T-helper 1 cell treated with Interleukin-12 subunit alpha and Interleukin-12 subunit beta and Interleukin-4 antibody, amounts not matched to agents 30 μg/mL and 1 μg/mL, for 36 hours (primary cell): Measurements from ENCODE around the gene CD320.
A peak's percentile ranks its signal among the peaks of the same experiment; 100 is the strongest.
"Not testable (repeated sequence)": the region's sequence is repeated elsewhere in the genome, so short reads cannot be mapped to it uniquely, and the experiment has no call there.

Source experiments
- H3K27ac Mint-ChIP-seq: one replicate; pipeline ENCODE4 v1.8.0; 2021; ENCODE audit warnings: mild to moderate bottlenecking, mixed read lengths
- H3K27me3 Mint-ChIP-seq: one replicate; pipeline ENCODE4 v1.8.0; 2021; ENCODE audit warnings: low read depth, mixed read lengths
- H3K36me3 Mint-ChIP-seq: one replicate; pipeline ENCODE4 v1.8.0; 2021; ENCODE audit warnings: low read depth, mixed read lengths
- H3K4me1 Mint-ChIP-seq: one replicate; pipeline ENCODE4 v1.8.0; 2021; ENCODE audit warnings: low read depth, mixed read lengths
- H3K4me3 Mint-ChIP-seq: one replicate; pipeline ENCODE4 v1.8.0; 2021; ENCODE audit warnings: mild to moderate bottlenecking, moderate library complexity, mixed read lengths
- H3K9me3 Mint-ChIP-seq: one replicate; pipeline ENCODE4 v1.8.0; 2021; ENCODE audit warnings: mixed read lengths

The CD320 gene

DNA sequence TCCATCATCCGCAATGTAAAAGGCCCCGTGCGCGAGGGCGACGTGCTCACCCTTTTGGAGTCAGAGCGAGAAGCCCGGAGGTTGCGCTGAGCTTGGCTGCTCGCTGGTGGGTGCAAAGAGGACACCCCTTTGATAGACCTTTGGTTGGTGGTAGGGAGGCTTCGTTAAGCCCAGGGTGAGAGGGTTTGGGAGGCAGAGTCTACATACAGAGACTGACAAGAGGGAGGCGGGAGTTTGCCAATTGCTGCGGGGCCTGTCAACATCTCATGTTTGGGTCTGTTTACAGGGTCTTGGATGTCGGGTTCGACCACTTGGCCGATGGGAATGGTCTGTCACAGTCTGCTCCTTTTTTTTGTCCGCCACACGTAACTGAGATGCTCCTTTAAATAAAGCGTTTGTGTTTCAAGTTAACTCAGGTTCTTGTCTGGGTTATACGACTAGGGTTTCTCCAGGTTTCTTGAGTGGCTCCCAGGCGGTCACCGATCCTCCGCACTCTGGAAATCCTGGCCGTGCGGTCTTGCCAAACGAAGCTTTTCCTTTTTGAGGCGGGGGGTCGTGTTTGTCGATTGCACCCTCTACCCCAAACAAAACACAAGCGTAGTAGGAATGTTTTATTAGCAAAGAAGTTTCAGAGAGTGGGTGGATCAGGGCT is 14.0 kb upstream of the CD320 start:
- Mint-ChIP-seq H3K9me3 (no peaks in the 10 kb centered on the region), H3K27me3 (peaks cover 4% of the 10 kb centered on the region), H3K36me3 (peaks cover 21% of the 10 kb centered on the region), H3K4me3 (peak overlapping the region; percentile 100), H3K4me1 (peaks cover 25% of the 10 kb centered on the region), H3K27ac (peak overlapping the region; percentile 100)

DNA sequence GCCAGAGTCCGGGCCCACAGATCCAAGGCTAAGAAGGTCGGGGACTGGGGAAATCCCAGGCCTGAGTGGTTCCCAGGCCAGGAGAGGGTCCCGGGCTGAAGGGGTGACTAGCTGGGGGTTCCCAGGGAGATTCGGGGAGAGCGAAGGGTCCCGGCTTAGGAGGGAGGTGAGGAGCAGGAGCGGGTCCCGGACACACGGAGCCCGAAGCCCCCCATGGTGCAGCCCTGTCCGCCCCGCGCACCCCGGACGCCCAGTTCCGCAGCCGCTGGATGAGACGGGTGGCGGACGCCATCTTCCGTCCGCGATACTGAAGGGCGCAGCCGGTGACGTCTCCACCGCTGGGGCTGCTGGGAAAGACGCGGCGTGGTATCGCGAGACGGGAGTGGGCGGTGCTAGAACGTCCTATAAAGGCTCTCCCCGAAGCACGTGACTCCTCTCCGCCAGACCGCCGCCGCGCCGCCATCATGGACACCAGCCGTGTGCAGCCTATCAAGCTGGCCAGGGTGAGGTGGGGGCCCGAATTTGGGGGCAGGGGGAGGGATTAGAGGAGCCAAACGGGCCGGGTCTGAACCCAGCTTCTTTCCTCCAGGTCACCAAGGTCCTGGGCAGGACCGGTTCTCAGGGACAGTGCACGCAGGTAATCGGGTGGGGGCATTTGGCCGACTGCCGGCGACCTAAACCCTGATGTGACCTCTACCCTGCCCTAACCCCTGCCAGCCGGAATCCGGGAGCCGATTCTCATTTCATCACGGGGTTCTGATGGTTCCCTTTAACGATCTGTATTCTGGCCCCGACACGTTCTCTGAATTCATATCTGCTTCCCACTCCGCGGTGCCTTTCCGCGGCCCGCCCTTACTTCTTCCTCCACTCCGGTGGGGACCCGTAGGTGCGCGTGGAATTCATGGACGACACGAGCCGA is 13.2 kb upstream of the CD320 start, which contains the start of the genes NDUFA7 and RPS28:
NDUFA7 (minus strand) TSS at position 309 of the 919 bp plus-strand sequence; CDS start at position 292, 17 bp downstream.
RPS28 (plus strand) TSS at position 430 of the 919 bp plus-strand sequence; CDS start at position 465, 35 bp downstream.
- Mint-ChIP-seq H3K4me3 (peak within 1 kb of the TSS; percentile 100), H3K36me3 (peaks cover 21% of the 10 kb centered on the region), H3K27ac (peak within 1 kb of the TSS; percentile 100), H3K4me1 (peaks cover 25% of the 10 kb centered on the region), H3K9me3 (no peaks in the 10 kb centered on the region), H3K27me3 (no peaks in the 10 kb centered on the region)

DNA sequence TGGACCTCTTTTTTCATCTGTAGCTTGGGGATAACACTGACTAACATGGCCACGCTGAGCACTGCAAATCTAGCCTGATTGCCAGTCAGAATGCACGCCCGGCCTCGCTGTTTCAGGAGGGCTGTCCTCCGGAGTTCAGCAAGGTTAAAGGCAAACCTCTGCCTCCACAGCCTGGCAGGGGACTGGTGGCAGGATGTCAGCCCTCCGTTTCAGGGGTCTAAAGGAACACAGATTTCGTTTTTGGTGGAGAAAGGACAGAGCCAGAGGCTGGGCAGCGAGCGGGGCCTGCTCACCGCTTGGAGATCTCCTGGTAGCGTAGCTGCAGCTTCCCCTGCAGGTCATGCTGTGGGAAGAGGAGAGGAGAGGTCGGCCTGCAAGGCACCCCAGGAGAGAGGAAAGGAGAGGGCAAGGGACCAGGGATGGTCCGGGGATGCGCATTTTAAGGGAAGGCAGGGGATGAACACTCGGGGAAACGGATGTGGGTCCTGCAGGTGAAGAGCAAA is 12.5 kb upstream of the CD320 start:
- Mint-ChIP-seq H3K9me3 (no peaks in the 10 kb centered on the region), H3K27ac (peak overlapping the region; percentile 100), H3K36me3 (peaks cover 22% of the 10 kb centered on the region), H3K4me1 (peaks cover 25% of the 10 kb centered on the region), H3K27me3 (no peaks in the 10 kb centered on the region), H3K4me3 (peak overlapping the region; percentile 100)

DNA sequence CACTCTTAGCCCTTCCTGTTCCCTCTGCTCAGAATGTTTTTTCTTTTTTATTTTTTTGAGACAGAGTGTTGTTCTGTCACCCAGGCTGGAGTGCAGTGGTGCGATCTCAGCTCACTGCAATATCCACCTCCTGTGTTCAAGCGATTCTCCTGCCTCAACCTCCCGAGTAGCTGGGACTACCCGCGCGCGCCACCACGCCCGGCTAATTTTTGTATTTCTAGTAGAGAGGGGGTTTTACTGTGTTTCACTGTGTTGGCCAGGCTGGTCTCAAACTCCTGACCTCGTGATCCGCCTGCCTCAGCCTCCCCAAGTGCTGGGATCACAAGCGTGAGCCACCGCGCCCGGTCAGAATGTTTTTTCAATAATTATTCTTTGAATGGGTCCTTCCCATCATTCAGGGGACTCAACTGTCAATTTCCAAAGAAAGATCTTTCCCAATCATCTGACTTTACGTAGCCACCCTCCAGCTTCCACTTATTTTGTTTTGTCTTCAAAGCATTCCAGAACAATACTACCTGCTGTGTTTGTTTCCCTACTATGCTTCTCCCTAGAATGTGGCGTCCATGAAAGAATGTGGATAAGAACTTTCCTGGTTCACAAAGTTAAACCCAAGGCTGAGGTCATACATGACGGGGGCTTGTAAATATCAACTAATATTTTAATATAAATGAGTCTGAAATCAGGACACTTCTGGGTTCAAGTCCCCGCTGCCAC is 11.8 kb upstream of the CD320 start:
- Mint-ChIP-seq H3K27me3 (no peaks in the 10 kb centered on the region), H3K4me3 (peak overlapping the region; percentile 100), H3K36me3 (peaks cover 24% of the 10 kb centered on the region), H3K4me1 (peaks cover 25% of the 10 kb centered on the region), H3K9me3 (no peaks in the 10 kb centered on the region), H3K27ac (peak overlapping the region; percentile 100)

DNA sequence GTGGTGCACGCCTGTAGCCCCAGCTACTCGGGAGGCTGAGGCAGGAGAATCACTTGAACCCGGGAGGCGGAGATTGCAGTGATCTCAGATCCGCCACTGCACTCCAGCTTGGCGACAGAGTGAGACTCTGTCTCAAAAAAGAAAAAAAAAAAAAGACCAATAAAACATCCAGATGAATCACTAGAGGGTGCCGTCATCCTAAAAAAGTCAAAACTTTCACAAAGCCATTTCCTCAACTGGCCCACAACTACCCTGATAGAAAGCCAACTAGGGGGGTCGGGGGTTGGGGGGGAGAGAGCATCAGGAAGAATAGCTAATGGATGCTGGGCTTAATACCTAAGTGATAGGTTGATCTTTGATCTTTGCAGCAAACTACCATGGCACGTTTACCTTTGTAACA is 10.7 kb upstream of the CD320 start:
- H3K27ac Mint-ChIP-seq, H3K9me3 Mint-ChIP-seq, H3K27me3 Mint-ChIP-seq, H3K4me3 Mint-ChIP-seq: not testable (repeated sequence)
- Mint-ChIP-seq H3K36me3 (peaks cover 26% of the 10 kb centered on the region), H3K4me1 (peaks cover 25% of the 10 kb centered on the region)

DNA sequence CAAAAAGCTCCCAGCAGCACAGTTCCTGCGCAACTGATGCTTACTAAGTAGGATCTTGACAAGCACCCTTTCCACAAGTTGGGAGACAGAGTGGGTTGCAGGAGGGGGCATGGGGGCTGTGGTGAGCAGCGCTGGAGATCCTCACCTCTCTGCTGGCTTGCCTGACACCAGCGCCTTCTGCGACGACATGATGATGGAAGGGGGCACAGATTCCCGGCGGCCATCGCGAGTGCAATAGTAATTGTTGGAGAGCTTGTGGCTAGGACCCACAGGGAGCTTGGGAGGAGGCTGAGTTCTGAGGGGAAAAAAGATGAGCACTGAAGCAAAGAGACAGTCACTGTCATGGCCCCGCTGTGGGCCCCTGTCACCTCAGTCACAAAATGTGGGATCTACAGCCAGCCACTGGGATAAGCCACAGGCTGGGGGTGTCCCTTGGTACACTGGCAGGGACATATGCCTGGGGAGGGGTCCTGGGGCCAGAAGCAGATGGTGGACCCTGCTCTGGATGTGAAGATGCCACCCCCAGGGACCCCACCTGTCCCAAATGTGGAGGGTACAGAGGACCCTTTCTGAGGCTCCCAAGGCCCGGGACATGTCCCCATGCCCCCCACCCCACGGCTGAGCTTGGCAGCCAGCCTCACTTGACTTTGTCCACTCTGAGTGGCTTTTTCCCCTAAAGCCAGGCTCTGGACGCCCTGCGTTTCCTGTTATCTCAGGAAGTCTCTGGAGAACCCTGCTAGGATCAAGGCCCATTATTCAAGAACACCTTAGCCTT is 8.4 kb upstream of the CD320 start:
- Mint-ChIP-seq H3K36me3 (peaks cover 11% of the 10 kb centered on the region), H3K9me3 (no peaks in the 10 kb centered on the region), H3K4me3 (no peak overlapping the region), H3K4me1 (peaks cover 13% of the 10 kb centered on the region), H3K27ac (no peak overlapping the region), H3K27me3 (no peaks in the 10 kb centered on the region)

DNA sequence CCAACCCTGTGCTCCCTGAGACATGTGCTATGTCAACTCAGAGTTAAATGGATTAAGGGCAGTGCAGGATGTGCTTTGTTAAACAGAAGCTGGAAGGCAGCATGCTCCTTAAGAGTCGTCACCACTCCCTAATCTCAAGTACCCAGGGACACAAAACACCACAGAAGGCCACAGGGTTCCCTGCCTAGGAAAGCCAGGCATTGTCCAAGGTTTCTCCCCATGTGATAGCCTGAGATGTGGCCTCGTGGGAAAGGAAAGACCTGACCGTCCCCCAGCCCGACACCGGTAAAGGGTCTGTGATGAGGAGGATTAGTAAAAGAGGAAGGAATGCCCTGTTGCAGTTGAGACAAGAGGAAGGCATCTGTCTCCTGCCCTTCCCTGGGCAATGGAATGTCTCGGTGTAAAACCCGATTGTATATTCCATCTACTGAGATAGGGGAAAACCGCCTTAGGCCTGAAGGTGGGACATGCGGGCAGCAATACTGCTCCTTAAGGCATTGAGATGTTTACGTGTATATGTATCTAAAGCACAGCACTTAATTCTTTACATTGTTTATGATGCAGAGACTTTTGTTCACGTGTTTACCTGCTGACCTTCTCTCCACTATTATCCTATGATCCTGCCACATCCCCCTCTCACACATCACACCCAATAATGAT is 7.0 kb upstream of the CD320 start:
- H3K9me3 Mint-ChIP-seq, H3K27me3 Mint-ChIP-seq, H3K27ac Mint-ChIP-seq, H3K4me1 Mint-ChIP-seq, H3K4me3 Mint-ChIP-seq: not testable (repeated sequence)
- H3K36me3 Mint-ChIP-seq = peaks cover 13% of the 10 kb centered on the region

DNA sequence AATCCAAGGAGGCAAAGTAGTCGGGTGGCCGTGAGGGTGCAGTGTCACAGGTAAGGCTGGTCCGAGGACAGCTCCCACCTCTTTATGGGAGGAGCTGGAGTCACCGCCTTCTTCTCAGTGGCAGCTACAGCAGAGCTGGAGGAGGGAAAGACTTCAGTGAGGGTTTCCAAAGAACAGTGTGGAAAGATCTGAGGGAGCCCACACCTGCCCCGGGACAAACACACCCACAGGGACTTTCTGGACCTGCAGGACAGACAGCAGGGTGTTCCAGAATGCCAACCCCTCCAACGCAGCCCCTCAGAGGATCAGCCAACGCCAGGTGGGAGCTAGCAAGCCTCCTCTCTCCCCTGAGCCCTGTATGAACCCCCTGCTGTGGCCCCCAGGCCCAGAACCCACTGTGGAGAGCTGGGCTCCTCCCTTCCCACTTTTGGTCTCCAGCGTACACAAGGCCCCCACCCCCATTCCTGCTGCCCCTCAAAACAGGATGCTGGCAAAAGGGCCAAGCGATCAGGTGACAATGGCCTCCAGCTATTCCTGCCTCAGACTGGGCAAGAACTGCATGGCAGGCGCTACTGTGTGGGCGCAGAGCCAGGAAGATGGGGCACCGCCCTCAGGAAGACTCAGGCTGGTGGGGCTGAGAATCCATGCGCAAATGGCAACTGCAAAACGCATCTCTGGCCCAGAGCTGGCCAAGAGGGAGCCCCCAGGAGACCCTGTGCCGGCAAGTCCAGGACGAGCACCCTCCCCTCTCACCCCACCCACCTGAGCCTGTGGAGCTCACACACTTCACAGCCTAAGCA is 3.5 kb upstream of the CD320 start:
- H3K36me3 Mint-ChIP-seq = peaks cover 15% of the 10 kb centered on the region
- no peak overlapping the region for H3K4me3 Mint-ChIP-seq
- H3K9me3 Mint-ChIP-seq = no peaks in the 10 kb centered on the region
- H3K27me3 Mint-ChIP-seq = no peaks in the 10 kb centered on the region
- peaks cover 18% of the 10 kb centered on the region for H3K4me1 Mint-ChIP-seq
- no peak overlapping the region for H3K27ac Mint-ChIP-seq

DNA sequence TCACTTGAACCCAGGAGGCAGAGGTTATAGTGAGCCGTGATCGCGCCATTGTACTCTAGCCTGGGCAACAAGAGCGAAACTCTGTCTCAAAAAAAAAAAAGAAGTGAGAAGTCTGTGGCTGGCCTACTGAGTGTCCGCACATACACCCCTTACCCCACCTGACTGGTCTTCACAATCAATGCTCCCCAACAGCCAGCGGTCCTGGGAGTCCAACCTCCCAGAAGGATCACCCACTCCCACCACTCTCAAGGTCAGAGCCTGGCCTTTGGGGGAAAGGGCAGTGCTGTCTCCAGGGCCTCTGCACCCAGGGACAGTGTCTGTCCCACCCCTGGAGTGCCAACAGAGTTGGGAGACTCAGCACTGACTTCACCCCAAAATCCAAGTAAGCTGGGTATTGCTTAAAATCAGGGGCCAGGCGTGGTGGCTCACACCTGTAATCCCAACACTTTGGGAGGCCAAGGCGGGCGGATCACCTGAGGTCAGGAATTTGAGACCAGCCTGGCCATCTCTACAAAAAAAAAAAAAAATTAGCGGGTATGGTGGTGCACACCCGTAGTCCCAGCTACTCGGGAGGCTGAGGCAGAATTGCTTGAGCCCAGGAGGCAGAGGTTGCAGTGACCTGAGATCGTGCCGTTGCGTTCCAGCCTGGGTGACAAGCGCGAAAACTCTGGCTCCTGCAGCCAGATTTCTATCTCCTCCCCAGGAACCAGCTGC is 2.3 kb upstream of the CD320 start:
- H3K27ac Mint-ChIP-seq = no peak overlapping the region
- no peaks in the 10 kb centered on the region for H3K27me3 Mint-ChIP-seq
- peaks cover 25% of the 10 kb centered on the region for H3K4me1 Mint-ChIP-seq
- no peak overlapping the region for H3K4me3 Mint-ChIP-seq
- H3K36me3 Mint-ChIP-seq = peaks cover 13% of the 10 kb centered on the region
- H3K9me3 Mint-ChIP-seq = no peaks in the 10 kb centered on the region

DNA sequence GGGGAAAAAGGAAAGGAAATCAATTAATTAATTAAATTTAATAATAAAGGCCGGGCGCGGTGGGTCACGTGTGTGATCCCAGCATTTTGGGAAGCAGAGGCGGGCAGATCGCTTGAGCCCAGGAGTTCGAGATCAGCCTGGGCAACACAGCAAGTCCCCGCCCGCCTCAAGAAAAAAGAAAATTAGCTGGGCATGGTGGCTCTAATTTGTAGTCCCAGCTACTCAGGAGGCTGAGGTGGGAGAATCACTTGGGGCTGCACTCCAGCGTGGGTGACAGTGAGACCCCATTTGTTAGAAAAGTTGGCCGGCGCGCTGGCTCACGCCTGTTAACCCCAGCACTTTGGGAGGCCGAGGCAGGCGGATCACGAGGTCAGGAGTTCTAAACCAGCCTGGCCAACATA is 733 bp upstream of the CD320 start:
- Mint-ChIP-seq H3K36me3 (peaks cover 10% of the 10 kb centered on the region), H3K4me3 (peak overlapping the region; percentile 91), H3K9me3 (no peaks in the 10 kb centered on the region), H3K4me1 (peaks cover 25% of the 10 kb centered on the region), H3K27me3 (no peaks in the 10 kb centered on the region), H3K27ac (peak overlapping the region; percentile 82)

DNA sequence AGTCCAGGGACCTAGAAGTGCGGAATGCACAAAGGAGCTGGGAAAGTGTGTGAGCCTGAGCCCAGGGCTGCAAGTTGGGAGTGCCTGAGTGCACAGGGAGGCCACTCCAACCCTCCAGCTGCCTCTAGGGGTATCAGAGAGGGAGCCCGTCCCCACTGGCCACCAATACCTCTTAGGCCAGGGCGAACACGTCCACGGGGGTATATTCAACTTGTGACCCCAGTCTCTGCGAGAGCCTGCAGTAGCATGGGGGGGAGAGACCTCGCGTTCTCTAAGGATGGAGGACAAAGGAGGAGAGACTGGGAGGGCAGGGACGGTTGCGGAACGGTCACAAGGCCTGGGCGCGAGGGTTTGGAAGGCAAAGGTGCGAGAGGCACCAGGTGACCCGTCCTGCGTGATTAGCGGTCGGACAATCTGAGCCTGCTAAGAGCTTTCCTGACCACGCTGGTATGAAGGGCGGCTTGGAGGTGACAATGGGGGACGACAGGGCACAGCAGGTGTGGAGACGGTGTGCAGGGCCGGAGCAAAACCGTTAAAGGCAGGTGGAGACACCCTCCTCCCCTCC is 676 bp downstream of the CD320 start:
- Mint-ChIP-seq H3K27me3 (no peaks in the 10 kb centered on the region), H3K36me3 (peaks cover 10% of the 10 kb centered on the region), H3K9me3 (no peaks in the 10 kb centered on the region), H3K4me1 (peaks cover 25% of the 10 kb centered on the region), H3K27ac (peak overlapping the region; percentile 90), H3K4me3 (peak overlapping the region; percentile 91)
